ENCODE results near the gene FAM9A.

DNA sequence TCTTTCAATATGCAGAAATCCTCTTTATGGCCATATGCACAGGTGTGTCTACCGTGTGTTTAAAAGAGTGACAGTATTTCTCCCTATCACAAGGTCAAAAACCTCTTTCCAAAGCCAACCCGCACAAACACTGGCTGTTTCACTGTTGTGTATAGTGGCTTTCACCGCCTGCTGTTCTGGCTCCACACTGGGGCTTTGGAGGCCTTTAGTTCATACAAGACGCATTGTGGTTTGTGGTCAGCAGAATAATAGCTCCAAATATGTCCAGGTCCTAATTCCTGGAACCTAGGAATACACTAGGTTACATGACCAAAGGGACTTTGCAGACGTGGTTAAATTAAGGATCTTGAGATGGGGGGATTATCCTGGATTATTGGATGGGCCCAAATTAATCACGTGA lies 40.7 kb upstream of the FAM9A start:
- no peak for TF ChIP-seq ZC3H10 (CRISPR knock-in tag; IDR thresholded peaks at IDR 0.05)
- TF ChIP-seq ARNTL (CRISPR knock-in tag; IDR thresholded peaks at IDR 0.05; ENCODE audit: borderline replicate concordance, low read depth): no peak
- TF ChIP-seq ZNF70 (CRISPR knock-in tag; IDR thresholded peaks at IDR 0.05): no peak
- TF ChIP-seq, protein P1, sequence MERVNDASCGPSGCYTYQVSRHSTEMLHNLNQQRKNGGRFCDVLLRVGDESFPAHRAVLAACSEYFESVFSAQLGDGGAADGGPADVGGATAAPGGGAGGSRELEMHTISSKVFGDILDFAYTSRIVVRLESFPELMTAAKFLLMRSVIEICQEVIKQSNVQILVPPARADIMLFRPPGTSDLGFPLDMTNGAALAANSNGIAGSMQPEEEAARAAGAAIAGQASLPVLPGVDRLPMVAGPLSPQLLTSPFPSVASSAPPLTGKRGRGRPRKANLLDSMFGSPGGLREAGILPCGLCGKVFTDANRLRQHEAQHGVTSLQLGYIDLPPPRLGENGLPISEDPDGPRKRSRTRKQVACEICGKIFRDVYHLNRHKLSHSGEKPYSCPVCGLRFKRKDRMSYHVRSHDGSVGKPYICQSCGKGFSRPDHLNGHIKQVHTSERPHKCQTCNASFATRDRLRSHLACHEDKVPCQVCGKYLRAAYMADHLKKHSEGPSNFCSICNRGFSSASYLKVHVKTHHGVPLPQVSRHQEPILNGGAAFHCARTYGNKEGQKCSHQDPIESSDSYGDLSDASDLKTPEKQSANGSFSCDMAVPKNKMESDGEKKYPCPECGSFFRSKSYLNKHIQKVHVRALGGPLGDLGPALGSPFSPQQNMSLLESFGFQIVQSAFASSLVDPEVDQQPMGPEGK (CRISPR knock-in tag; IDR thresholded peaks at IDR 0.05; ENCODE audit: borderline replicate concordance): no peak

Measured in SK-N-SH treated with all-trans-retinoic acid at 6 μM for 48 hours (cell line).